GM10266 (cell line): Measurements from ENCODE around the gene SNX15.

Source experiments
- DNase-seq: peaks from one replicate; pipeline ENCODE4 v3.0.0; 2012; ENCODE audit errors: extremely low spot score
- TF ChIP-seq, protein P1 (sequence below): IDR thresholded peaks from 2 replicates; pipeline ENCODE4 v1.5.1; 2012; ENCODE audit warnings: mild to moderate bottlenecking, low read depth; ENCODE audit not compliant: control insufficient read depth, insufficient read depth; ENCODE audit errors: missing control alignments

SNX15 gene

GRCh38 chr11:65085446-65085845 lies 58.2 kb downstream of the SNX15 start:
- TF ChIP-seq, protein P1, sequence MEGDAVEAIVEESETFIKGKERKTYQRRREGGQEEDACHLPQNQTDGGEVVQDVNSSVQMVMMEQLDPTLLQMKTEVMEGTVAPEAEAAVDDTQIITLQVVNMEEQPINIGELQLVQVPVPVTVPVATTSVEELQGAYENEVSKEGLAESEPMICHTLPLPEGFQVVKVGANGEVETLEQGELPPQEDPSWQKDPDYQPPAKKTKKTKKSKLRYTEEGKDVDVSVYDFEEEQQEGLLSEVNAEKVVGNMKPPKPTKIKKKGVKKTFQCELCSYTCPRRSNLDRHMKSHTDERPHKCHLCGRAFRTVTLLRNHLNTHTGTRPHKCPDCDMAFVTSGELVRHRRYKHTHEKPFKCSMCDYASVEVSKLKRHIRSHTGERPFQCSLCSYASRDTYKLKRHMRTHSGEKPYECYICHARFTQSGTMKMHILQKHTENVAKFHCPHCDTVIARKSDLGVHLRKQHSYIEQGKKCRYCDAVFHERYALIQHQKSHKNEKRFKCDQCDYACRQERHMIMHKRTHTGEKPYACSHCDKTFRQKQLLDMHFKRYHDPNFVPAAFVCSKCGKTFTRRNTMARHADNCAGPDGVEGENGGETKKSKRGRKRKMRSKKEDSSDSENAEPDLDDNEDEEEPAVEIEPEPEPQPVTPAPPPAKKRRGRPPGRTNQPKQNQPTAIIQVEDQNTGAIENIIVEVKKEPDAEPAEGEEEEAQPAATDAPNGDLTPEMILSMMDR, result no peak
- no peak for DNase-seq

DNA sequence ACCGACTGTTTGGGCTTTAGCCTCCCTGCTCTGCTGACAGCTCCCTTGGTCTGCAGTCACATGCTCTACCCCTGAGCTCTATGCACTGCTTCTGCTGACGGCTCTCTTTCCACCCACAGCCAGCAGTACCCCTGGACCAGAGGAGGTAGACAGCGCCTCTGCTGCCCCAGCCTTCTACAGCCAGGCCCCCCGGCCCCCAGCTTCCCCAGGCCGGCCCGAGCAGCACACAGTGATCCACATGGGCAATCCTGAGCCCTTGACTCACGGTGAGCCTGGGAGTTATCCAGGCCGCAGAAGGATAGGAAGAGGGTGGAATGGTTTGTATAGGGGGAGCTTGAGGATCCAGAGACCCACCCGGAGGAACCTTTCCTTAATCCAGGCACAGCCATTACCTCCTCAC lies 59.6 kb downstream of the SNX15 start:
- DNase-seq, result no peak

GRCh38 chr11:65087216-65087615 lies 60.0 kb downstream of the SNX15 start:
- TF ChIP-seq, protein P1, result no peak
- DNase-seq, result no peak

More for the DNA sequence above, 59.6 kb downstream of the SNX15 start:
- TF ChIP-seq, protein P1, result no peak

GRCh38 chr11:65087827-65088226 lies 60.6 kb downstream of the SNX15 start:
- no peak for DNase-seq
- TF ChIP-seq, protein P1, result no peak

- TF ChIP-seq, protein P1, result no peak
- DNase-seq, result no peak
Measured at GRCh38 chr11:65089621-65090020, 62.4 kb downstream of the SNX15 start.
